Endothelial cell of umbilical vein (primary cell): Measurements from ENCODE around the gene CCDC191. TPM values are rescaled to one million over a fixed set of nuclear protein-coding genes. Genes with fewer than 3 reads are reported as not detected.

Experiments
- BruUV-seq: library from RNA; stranded (reverse); fragments of 400-500 nt; replicated peaks from 2 replicates; lab custom pipeline; 2021; lab: Mats Ljungman, UMichigan
- CTCF ChIA-PET: fragments of 300-600, 350-600 bp; sonication (Branson Sonifier 250); formaldehyde crosslinking; loops from one replicate; lab custom pipeline; 2021; ENCODE audit warnings: antibody characterized with exemption, inconsistent platforms; lab: Charles Lee
- POLR2A ChIA-PET: fragments of 300-600, 350-600 bp; sonication (Branson Sonifier 250); formaldehyde crosslinking; loops from one replicate; lab custom pipeline; 2021; ENCODE audit warnings: antibody characterized with exemption, inconsistent platforms; lab: Charles Lee
- DNase-seq: peaks from one replicate; pipeline ENCODE4 v3.0.0-alpha.2; 2011; ENCODE audit warnings: low read depth, low spot score
- FAIRE-seq: peaks from 2 replicates; lab custom pipeline; 2011; peaks lifted over from hg19 to GRCh38; lab: Jason Lieb, UNC
- H2AFZ ChIP-seq: 2 replicates; pipeline ENCODE4 v1.6.0; 2012; ENCODE audit warnings: low read depth, low read length, control low read depth, inconsistent platforms
- H3K27ac ChIP-seq: 2 replicates; pipeline ENCODE4 v1.5.1; 2011; ENCODE audit warnings: low read depth, mild to moderate bottlenecking, control low read depth, low read length, moderate library complexity; ENCODE audit not compliant: insufficient read depth
- H3K27me3 ChIP-seq, 2 experiments: 2 replicates each; pipeline versions ENCODE4 v1.6.0 to v1.6.1; 2011; ENCODE audit warnings: low read length in 2 of 2, mixed read lengths in 1 of 2; ENCODE audit not compliant: control insufficient read depth in 2 of 2, insufficient read depth in 2 of 2
- H3K36me3 ChIP-seq, 2 experiments: 2 replicates in 1 of 2; 3 replicates in 1 of 2; pipeline ENCODE4 v1.5.1; 2011; ENCODE audit warnings: low read length in 2 of 2, mild to moderate bottlenecking in 1 of 2, moderate library complexity in 1 of 2; ENCODE audit not compliant: control insufficient read depth in 2 of 2, insufficient read depth in 2 of 2; ENCODE audit errors: extremely low read depth in 1 of 2
- H3K4me1 ChIP-seq: 3 replicates; pipeline ENCODE4 v1.5.1; 2011; ENCODE audit warnings: mild to moderate bottlenecking, low read length; ENCODE audit not compliant: control insufficient read depth, insufficient read depth; ENCODE audit errors: extremely low read depth
- H3K4me2 ChIP-seq: 2 replicates; pipeline ENCODE4 v1.6.1; 2011; ENCODE audit warnings: low read length, control low read depth, mixed read lengths; ENCODE audit not compliant: insufficient read depth
- H3K4me3 ChIP-seq, 3 experiments: fragments of 200-600 bp in 1 of 3; sonication (generic), shearing (Covaris generic) in 1 of 3; replicated peaks in 1 of 3; 2 replicates each; pipeline ENCODE4 v1.5.1; 2011 to 2016; ENCODE audit warnings: control low read depth in 3 of 3, low read length in 3 of 3, mild to moderate bottlenecking in 2 of 3, inconsistent platforms in 1 of 3, low read depth in 1 of 3, moderate library complexity in 1 of 3; ENCODE audit not compliant: insufficient read depth in 1 of 3
- H3K79me2 ChIP-seq: 2 replicates; pipeline ENCODE4 v1.6.0; 2012; ENCODE audit warnings: low read length, inconsistent platforms; ENCODE audit not compliant: control insufficient read depth, insufficient read depth
- H3K9ac ChIP-seq: replicated peaks from 2 replicates; pipeline ENCODE3; 2011; ENCODE audit warnings: low read length, control low read depth; ENCODE audit not compliant: insufficient read depth; ENCODE audit errors: extremely low read depth
- H3K9me1 ChIP-seq: replicated peaks from 3 replicates; pipeline ENCODE4 v1.6.0; 2011; ENCODE audit warnings: mild to moderate bottlenecking, low read length; ENCODE audit not compliant: control insufficient read depth, insufficient read depth; ENCODE audit errors: extremely low read depth
- H3K9me3 ChIP-seq: replicated peaks from 2 replicates; pipeline ENCODE4 v1.5.1; 2012; ENCODE audit warnings: low read length, inconsistent platforms; ENCODE audit not compliant: control insufficient read depth, insufficient read depth
- H4K20me1 ChIP-seq: replicated peaks from 2 replicates; pipeline ENCODE3; 2011; ENCODE audit warnings: mild to moderate bottlenecking, low read length; ENCODE audit not compliant: control insufficient read depth, insufficient read depth; ENCODE audit errors: extremely low read depth
- CTCF ChIP-seq, 2 donors: IDR thresholded peaks; 1 replicate in 1 of 2; 2 replicates in 1 of 2; pipeline ENCODE4 v1.5.1; 2011; ENCODE audit warnings: low read length in 2 of 2, mild to moderate bottlenecking in 2 of 2, moderate library complexity in 2 of 2, control low read depth in 1 of 2, inconsistent platforms in 1 of 2, low read depth in 1 of 2; ENCODE audit not compliant: insufficient read depth in 1 of 2; ENCODE audit errors: extremely low read depth in 1 of 2
- EZH2 ChIP-seq: IDR thresholded peaks from 2 replicates; pipeline ENCODE4 v1.6.1; 2012; ENCODE audit warnings: borderline replicate concordance, low read depth, mild to moderate bottlenecking, moderate library complexity, low read length, inconsistent platforms; ENCODE audit not compliant: severe bottlenecking
- FOS ChIP-seq: IDR thresholded peaks from 2 replicates; pipeline ENCODE4 v1.6.1; 2011; ENCODE audit warnings: mild to moderate bottlenecking, low read length, moderate library complexity, borderline replicate concordance; ENCODE audit not compliant: insufficient read depth
- GATA2 ChIP-seq: IDR thresholded peaks from 2 replicates; pipeline ENCODE4 v1.7.0; 2011; ENCODE audit warnings: low read depth, mild to moderate bottlenecking, moderate library complexity, mixed read lengths, low read length; ENCODE audit not compliant: insufficient read length, insufficient read depth
- JUN ChIP-seq: IDR thresholded peaks from 2 replicates; pipeline ENCODE4 v1.6.1; 2011; ENCODE audit warnings: borderline replicate concordance, low read depth; ENCODE audit not compliant: insufficient read length, insufficient read depth
- MAX ChIP-seq: IDR thresholded peaks from 2 replicates; pipeline ENCODE4 v1.6.1; 2011; ENCODE audit not compliant: insufficient read depth, insufficient read length
- MYC ChIP-seq: IDR thresholded peaks from one replicate; pipeline ENCODE4 v1.6.1; 2011; ENCODE audit warnings: mild to moderate bottlenecking, low read depth, low read length
- POLR2A ChIP-seq: IDR thresholded peaks from 2 replicates; pipeline ENCODE4 v1.6.1; 2012; ENCODE audit warnings: low read depth, mild to moderate bottlenecking, control low read depth, low read length
- POLR2AphosphoS5 ChIP-seq: IDR thresholded peaks from 2 replicates; pipeline ENCODE4 v1.6.1; 2012; ENCODE audit warnings: low read depth, mild to moderate bottlenecking, control low read depth, low read length, moderate library complexity; ENCODE audit not compliant: insufficient read depth
- dilution Hi-C: fragments of 300-500 bp; cut with MboI; formaldehyde crosslinking; loops from one replicate; pipeline ENCODE4 v1.15.0; 2019; ENCODE audit warnings: low sequenced_read_pairs; ENCODE audit not compliant: extremely low pct_ligation_motif_present
- intact Hi-C: fragments of 100-400 bp; cut with micrococcal nuclease; formaldehyde crosslinking; loops from one replicate; pipeline ENCODE4 v1.10.0; 2022
- polyA plus RNA-seq, 4 experiments: library from polyadenylated mRNA; depleted of rRNA in 3 of 4; stranded (reverse) in 3 of 4; unstranded in 1 of 4; fragments of >200 nt; gene quantifications; 2 replicates each; pipeline versions ENCODE4 v1.2.1 to v1.2.3, GENCODE V29; 2011 to 2012; ENCODE audit warnings: missing spikeins in 1 of 4
- total RNA-seq: library from RNA; stranded (reverse); gene quantifications from 2 replicates; pipeline ENCODE4 v1.2.3, GENCODE V29; 2021

CCDC191 gene
- total and polyA plus RNA-seq, 2 donors (not counting 3 experiments of a cell fraction or from before 2014, with no cell fraction given), result 1.7 to 4.9 TPM

GRCh38 chr3:114101101-114101500 lies 44.8 kb upstream of the CCDC191 start:
- H3K9me3 ChIP-seq, result no peaks in the 10 kb centered on the region
- H3K9me1 ChIP-seq, result no peaks in the 10 kb centered on the region
- FAIRE-seq, result no peak
- no peak overlapping the region for H3K9ac ChIP-seq
- no peaks in the 10 kb centered on the region for H3K79me2 ChIP-seq
- no peak for DNase-seq
- ChIA-PET POLR2A (no interaction called here), CTCF (interaction anchor here (1.0 kb wide), 1 partner anchor 27 kb away, joined by 3 read pairs; no protein-coding TSS in a partner anchor)
- intact Hi-C loops, result no loop called here
- no peak overlapping the region for H3K4me2 ChIP-seq
- no peaks in the 10 kb centered on the region for H3K4me1 ChIP-seq
- no peaks in the 10 kb centered on the region for H3K36me3 ChIP-seq
- dilution Hi-C loops, result no loop called here
- no peak overlapping the region for H3K4me3 ChIP-seq
- H2AFZ ChIP-seq, result no peak overlapping the region
- H4K20me1 ChIP-seq, result no peaks in the 10 kb centered on the region
- TF ChIP-seq JUN (no peak), MAX (no peak), FOS (no peak), CTCF (IDR thresholded peaks at IDR 0.05; ENCODE audit: extremely low read depth in 1 of 2, insufficient read depth in 1 of 2, low read depth in 1 of 2, low read length in 2 of 2) (no peak), GATA2 (no peak), POLR2A (no peak), MYC (no peak), POLR2AphosphoS5 (no peak), EZH2 (no peak)
- BruUV-seq, result no TSS peak
- H3K27ac ChIP-seq, result no peak overlapping the region
- H3K27me3 ChIP-seq, result no peaks in the 10 kb centered on the region
